Astrocyte of the spinal cord (primary cell): ENCODE data around the gene COL28A1.

Experiments used
- DNase-seq: peaks from one replicate; pipeline ENCODE4 v3.0.0; 2011; ENCODE audit warnings: low read depth, low spot score
- H3K4me3 ChIP-seq: 2 replicates; pipeline ENCODE4 v1.5.1; 2011; ENCODE audit warnings: low read depth, mild to moderate bottlenecking, low read length, moderate library complexity
- CTCF ChIP-seq: IDR thresholded peaks from 2 replicates; pipeline ENCODE4 v1.5.1; 2012; ENCODE audit warnings: low read depth, mild to moderate bottlenecking, low read length, inconsistent platforms
- in situ Hi-C: cut with HindIII; loops from 2 replicates; pipeline ENCODE4 v1.10.0; 2017; ENCODE audit warnings: low sequenced_read_pairs

Gene COL28A1

GRCh38 chr7:7554021-7554432, 18.4 kb upstream of the COL28A1 start:
- no peak overlapping the region for H3K4me3 ChIP-seq
- DNase-seq = peak; percentile 86
- TF ChIP-seq CTCF = no peak
- in situ Hi-C loops = no loop called here

GRCh38 chr7:7553386-7553785, 17.7 kb upstream of the COL28A1 start:
- no peak for TF ChIP-seq CTCF
- no peak overlapping the region for H3K4me3 ChIP-seq
- in situ Hi-C loops = no loop called here
- peak; percentile 50 for DNase-seq

GRCh38 chr7:7552199-7552598, 16.5 kb upstream of the COL28A1 start:
- in situ Hi-C loops = no loop called here
- no peak for TF ChIP-seq CTCF
- no peak for DNase-seq
- H3K4me3 ChIP-seq = no peak overlapping the region

- TF ChIP-seq CTCF = no peak
- H3K4me3 ChIP-seq = no peak overlapping the region
- in situ Hi-C loops = no loop called here
- DNase-seq = no peak
Measured at GRCh38 chr7:7550663-7551062, 15.0 kb upstream of the COL28A1 start.

- TF ChIP-seq CTCF = no peak
- in situ Hi-C loops = no loop called here
- no peak for DNase-seq
Measured at GRCh38 chr7:7548407-7548806, 12.7 kb upstream of the COL28A1 start.

GRCh38 chr7:7542251-7542835, 6.7 kb upstream of the COL28A1 start:
- no peak for TF ChIP-seq CTCF
- in situ Hi-C loops = no loop called here
- H3K4me3 ChIP-seq = no peak overlapping the region
- DNase-seq = no peak

More at GRCh38 chr7:7548407-7548806, 12.7 kb upstream of the COL28A1 start:
- H3K4me3 ChIP-seq = no peak overlapping the region
